Ramos (cell line): ENCODE data around the gene GAGE13.
"Not testable (repeated sequence)": the region's sequence is repeated elsewhere in the genome, so short reads cannot be mapped to it uniquely, and the experiment has no call there.

Source experiments
- in situ Hi-C: fragments of 300-500 bp; cut with MboI; formaldehyde crosslinking; loops from one replicate; pipeline ENCODE4 v1.14.3; 2022; ENCODE audit warnings: low sequenced_read_pairs; ENCODE audit not compliant: unreplicated experiment

GAGE13 gene, protein sequence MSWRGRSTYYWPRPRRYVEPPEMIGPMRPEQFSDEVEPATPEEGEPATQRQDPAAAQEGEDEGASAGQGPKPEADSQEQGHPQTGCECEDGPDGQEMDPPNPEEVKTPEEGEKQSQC

DNA sequence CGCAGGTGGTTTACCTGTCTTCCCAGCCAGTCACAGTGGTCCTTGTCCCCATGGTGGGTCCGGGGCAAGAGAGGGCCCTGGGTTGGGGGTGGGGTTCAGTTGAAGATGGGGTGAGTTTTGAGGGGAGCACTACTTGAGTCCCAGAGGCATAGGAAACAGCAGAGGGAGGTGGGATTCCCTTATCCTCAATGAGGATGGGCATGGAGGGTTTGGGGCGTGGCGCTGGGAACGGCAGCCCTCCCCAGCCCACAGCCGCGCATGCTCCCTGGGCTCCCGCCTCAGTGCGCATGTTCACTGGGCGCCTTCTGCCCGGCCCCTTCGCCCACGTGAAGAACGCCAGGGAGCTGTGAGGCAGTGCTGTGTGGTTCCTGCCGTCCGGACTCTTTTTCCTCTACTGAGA is at the start of gene GAGE13:
GAGE13 (plus strand) TSS at position 301 of the 400 bp plus-strand sequence. CDS start 1,156 bp downstream, outside the sequence.
- in situ Hi-C loops = not testable (repeated sequence)

DNA sequence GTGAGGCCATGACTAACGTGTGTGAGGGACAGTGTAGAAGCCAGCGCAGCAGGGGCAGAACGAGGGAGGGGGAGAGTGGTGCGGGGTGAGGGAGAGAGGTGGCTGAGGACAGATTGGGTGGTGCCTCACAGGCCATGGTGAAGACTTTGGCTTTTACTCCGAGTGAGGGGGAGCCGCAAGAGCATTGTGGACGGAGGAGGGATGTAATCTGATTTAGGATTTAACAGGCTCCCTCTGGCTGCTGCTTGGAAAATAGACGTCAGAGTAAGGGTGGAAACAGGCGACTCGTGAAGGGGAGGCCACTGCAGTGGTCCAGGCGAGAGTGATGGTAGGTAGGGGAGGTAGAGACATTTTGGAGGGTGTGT is 48.8 kb upstream of the GAGE13 start:
- in situ Hi-C loops = no loop called here

DNA sequence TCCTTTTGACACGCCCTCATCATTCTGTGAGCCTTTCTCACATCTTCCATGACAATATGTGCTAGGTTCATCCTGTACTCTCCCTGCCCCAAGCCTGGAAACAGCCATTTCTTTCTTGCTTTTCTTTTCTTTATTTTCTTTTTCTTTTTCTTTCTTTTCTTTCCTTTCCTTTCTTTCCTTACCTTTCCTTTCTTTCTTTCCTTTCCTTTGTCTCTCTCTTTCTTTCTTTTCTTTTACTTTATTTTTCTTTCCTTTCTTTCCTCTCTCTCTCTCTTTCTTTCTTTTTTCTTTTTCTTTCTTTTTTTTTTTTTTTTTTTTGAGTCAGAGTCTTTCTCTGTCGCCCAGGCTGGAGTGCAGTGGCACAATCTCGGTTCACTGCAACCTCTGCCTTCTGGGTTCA is 47.2 kb upstream of the GAGE13 start:
- in situ Hi-C loops = no loop called here

DNA sequence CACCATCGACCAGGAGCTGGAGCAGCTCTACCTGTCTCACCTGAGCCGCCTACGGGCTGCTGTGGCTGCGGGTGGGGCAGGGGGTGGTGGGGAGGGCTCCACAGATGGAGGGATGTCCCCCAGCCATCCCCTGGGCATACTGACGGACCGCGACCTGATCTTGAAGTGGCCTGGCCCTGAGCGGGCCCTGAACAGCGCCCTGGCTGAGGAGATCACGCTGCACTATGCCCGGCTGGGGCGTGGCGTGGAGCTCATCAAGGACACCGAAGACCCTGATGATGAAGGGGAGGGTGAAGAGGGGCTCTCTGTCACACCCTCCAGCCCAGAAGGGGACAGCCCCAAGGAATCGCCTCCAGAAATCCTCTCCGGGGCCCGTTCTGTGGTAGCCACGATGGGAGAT is 45.2 kb upstream of the GAGE13 start:
- in situ Hi-C loops = no loop called here

DNA sequence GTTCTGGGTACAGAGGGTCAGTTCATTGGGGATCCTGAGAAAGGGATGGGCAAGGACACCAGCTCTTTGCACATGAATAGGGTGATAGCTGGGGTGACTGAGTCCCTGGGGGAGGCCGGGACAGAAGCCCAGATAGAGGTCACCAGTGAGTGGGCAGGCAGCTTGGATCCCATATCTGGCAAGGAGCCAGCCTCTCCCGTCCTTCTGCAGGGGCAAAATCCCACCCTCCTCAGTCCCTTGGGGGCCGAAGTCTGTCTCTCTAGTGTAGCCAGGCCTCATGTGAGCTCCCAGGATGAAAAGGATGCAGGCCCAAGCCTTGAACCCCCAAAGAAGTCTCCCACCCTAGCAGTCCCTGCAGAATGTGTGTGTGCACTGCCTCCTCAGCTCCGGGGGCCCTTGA is 44.8 kb upstream of the GAGE13 start:
- in situ Hi-C loops = no loop called here

DNA sequence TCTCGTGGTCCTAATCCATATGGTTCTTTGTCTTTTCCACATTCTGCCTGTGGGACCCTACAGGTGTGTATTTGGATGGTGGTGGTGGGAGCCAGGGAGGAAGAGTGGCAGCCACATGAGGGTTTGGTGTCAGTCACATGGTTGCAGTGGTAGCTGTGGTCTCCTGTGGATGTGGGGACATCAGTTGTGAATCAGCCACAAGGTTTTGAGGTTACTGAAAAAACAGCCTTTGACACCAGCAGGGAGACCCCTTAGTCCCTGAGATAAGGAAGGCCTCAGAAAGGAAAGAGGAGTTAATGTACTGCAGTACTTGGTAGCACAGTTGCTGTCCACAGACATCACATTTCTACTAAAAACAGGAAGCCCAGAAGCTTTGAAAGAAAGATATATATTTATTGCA is 43.7 kb upstream of the GAGE13 start:
- in situ Hi-C loops = no loop called here

DNA sequence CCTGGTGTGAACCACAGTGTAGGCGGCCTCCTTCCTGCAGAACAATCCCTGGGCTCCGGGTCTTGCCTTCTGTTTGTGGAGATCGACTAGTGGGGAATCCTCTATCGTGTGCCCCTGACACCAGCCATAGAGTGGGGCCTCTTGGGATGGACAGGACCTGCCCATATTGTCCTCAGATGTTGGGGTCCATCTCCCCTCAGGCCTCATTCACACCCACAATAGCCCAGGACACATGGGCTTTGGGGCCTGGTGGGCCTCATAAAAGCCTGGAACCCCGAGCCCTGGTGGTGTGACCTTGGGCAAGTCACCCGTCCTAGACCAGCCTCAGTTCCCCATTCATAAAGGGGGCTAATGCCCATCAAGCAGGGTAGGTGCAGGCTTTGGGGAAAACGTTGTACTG is 41.2 kb upstream of the GAGE13 start:
- in situ Hi-C loops = no loop called here

DNA sequence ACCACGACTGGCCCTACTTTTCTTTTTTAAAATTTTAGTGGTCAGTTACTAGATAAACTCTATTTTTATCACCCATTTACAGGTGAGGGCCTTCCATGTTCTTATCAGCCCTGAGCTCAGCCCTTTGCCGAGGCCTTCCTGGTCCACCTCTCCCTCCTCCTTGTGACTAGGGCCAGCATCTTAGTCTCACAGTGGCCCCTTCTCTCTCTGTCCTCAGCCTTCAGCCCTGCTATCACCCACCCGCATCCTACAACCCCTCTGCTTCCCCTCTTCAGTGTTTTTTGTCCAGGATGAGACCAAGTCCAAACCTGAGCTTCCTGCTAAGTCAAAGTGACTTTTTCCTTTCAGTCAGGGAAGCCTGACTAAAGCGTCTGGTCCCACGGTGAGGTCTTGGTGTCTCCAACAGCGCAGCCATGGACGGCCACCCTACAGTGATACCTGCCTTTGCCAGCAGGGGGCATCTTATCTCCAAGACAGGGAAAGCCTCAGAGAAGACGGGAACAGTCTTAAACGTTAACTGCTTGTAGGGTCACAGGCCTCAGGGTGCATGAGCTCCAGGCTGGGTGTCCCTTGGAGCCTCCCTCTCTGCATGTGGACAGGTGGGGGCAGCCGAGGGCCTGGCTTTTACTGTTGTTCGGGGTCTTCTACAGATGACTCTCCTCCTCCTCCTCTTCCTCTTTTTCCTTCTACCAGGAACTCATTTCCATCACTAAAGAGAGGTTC is 39.6 kb upstream of the GAGE13 start:
- in situ Hi-C loops = no loop called here

DNA sequence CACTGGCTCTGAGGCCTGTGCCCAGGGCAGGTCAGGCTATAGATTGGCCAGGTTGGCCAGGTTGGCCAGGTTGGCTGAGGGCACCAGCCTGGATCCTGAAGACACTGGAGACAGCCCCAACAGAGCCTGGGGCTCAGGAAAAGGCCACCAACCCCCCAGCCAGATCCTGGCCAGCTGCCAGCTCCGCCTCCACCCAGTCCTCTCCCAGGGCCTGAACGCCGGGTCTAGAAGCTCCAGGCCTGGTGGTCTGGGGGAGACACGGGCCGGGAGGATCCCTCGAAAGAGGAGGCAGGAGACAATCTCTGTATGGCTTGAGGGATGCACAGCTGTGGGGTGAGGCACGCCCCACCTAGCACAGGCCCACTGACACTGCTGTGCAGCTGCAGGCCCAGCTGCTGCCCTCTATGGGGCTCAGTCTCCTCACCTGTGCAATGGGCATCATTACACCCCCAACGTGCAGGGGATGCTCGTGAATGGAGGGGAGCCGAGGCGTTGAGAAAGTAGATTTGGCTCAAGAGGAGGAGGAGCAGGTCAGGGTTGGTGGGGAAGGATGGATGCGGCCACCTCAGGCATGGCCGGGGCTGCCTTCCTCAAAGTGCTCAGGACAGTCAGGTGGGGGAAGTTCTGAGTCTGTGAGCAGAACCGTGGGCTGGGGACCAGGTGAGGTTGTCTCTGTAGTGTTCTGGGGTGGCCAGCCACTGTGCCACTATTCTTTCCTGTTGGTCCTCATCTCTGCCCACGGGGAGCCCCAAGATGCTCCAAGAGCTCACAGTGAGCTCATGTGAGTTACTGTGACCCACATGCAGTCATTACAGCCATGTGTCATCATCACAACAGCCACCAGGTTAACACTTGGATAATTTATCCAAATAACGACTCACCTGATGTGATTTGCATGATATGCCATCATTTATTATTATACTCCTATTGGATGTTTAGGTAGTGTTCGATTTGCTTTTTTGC is 38.7 kb upstream of the GAGE13 start:
- in situ Hi-C loops = no loop called here

DNA sequence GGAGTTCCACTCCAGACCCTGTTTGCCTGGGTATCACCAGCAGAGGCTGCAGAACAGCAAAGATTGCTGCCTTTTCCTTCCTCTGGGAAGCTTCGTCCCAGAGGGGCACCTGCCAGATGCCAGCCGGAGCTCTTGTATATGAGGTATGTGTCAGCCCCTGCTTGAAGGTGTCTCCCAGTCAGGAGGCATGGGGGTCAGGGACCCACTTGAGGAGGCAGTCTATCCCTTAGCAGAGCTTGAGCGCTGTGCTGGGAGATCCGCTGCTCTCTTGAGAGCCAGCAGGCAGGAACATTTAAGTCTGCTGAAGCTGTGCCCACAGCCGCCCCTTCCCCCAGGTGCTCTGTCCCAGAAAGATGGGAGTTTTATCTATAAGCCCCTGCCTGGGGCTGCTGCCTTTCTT is 32.1 kb upstream of the GAGE13 start:
- in situ Hi-C loops = not testable (repeated sequence)

DNA sequence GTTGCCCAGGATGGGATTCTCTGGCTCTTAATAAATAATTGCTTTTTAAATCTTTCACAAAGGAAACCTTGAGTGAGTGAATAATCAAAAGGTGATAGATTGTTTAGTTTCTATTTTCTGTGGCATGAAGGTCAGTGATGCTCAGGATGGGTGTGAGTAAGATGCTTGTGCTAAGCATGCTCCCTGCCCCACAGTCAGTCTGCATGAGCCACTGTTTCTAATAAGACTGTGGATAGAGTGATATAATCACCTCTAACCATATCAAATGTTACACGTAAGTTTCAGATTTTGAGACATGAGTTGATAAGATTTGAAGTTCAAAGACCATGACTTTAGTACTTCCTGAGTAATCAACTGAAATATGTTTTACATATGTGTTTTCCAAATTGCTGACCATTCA is 30.7 kb upstream of the GAGE13 start:
- in situ Hi-C loops = no loop called here

DNA sequence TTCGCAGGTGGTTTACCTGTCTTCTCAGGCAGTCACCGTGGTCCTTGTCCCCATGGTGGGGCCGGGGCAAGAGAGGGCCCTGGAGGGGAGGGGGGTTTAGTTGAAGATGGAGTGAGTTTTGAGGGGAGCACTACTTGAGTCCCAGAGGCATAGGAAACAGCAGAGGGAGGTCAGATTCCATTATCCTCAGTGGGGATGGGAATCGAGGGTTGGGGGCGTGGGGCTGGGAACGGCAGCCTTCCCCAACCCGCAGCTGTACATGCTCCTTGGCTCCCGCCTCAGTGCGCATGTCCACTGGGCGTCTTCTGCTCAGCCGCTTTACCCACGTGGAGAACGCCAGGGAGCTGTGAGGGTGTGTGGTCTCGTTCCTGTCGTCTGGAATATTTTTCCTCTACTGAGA is 28.0 kb upstream of the GAGE13 start, which contains the start of gene GAGE10:
GAGE10 (plus strand) TSS at position 301 of the 400 bp plus-strand sequence. CDS start 1,214 bp downstream, outside the sequence.
- in situ Hi-C loops = no loop called here

DNA sequence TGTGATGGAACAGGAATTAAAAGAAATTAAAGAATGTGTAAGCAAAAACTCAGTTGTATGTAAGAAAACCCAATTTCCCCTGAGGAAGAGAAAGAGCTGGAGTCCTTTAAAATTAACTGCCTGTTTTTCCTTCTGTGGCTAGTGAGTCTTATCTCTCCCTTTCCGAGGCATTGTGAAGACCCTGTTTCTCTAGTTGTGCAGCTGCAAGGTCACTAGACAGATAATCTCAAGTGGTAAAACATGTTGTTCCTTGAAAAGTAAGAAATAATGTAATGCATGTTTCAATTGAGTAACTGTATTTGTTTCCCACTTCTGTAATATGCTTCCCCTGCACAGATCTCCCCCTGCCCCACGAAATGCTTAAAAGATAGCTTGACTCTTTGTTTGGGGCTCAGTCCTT is 23.6 kb upstream of the GAGE13 start:
- in situ Hi-C loops = not testable (repeated sequence)

DNA sequence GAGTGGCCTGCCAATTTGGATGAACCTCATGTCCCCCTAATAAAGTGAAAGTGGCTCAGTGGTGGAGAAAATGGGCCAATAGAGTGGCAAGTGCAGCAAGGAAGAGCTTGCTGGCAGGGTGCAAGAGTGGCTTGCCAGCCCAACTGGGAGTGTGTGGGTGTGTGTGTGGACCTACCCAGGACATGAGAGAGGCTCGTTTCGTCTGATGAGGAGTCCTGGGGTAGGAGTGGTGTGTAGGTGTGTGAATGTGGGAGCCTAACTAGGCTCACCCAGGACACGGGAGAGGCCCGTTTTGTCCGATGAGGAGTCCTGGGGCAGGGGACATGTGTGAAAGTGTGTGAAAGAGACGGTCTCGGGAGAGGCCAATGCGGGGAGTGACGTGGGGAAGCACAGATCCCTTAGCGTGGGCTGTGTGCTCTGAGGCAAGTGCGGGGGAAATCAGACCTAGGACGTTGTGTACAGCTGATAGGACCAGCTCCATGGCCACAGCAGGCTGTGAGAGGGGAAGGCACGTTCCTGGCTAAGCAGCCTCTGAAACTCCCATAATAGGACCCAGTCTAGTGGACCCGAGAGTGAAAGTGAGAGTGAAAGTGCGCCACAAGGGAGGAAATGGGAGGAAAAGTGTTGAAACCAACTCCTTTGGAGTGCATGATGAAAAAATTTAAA is 22.6 kb upstream of the GAGE13 start:
- in situ Hi-C loops = no loop called here

DNA sequence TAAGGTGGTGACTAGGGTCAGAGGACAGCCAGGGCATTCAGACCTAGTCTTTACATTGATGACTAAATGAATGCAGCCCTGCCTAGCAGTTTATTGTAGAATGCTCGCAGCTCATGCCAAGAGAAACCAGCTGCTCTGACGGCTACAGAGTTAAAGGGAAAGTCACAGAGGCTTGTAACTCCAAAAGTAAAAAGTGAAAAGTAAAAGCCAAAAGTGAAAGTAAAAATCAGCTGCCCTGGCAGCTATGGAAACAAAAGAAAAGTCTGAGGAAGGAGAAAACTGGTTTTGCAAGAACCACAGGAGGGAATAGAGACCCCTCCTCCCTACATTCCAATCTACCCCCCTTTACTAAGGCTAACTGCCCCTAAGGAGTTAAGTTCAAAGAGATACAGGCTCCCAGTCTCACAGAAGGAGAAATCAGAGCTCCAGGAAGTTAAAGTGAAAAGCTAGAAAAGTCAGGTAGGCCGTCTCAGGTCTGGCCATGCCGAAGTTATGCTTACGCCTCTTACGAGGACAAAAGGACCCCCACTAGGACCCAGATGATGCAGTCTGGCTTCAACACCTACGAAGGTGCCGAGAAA is 21.9 kb upstream of the GAGE13 start:
- in situ Hi-C loops = no loop called here

DNA sequence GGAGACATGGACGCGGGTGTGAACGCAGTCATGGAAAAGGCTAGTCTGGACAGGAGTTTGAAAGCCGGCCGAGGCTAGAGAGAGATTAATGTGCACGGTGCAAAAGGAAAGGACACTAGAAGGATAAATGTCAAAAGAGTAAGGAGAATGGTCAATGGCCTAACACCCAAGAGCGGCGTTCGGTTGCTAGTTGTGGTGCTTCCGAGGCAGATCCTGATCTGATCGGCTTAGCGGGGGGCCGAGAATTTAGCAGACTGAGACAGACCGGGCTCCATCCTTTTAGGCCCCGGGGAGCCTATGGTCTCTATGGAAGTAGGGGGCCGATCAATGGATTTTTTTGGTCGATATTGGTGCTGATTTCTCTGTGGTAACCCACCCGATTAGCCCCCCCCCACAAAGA is 21.0 kb upstream of the GAGE13 start:
- in situ Hi-C loops = no loop called here

DNA sequence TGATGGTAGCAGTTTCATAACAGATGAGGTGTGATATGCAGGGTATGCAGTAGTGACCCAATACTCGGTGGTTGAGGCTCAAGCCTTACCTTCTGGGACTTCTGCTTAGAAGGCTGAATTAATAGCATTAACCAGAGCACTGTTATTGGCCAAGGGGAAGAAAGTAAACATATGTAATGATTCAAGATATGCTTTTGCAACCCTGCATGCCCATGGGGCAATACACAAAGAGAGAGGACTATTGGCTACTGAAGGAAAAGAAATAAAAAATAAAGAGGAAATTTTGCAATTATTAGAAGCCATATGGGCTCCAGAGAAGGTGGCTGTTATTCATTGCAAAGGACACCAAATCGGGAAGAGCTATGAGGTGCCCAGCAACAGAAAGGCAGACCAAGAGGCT is 19.2 kb upstream of the GAGE13 start:
- in situ Hi-C loops = no loop called here

DNA sequence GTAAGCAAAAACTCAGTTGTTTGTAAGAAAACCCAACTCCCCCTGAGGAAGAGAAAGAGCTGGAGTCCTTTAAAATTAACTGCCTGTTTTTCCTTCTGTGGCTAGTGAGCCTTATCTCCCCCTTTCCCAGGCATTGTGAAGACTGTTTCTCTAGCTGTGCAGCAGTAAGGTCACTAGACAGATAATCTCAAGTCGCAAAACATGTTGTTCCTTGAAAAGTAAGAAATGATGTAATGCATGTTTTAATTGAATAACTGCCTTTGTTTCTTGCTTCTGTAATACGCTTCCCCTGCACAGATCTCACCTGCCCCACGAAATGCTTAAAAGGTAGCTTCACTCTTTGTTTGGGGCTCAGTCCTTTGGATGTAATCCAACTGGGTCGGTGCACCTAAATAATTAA is 15.3 kb upstream of the GAGE13 start:
- in situ Hi-C loops = no loop called here

DNA sequence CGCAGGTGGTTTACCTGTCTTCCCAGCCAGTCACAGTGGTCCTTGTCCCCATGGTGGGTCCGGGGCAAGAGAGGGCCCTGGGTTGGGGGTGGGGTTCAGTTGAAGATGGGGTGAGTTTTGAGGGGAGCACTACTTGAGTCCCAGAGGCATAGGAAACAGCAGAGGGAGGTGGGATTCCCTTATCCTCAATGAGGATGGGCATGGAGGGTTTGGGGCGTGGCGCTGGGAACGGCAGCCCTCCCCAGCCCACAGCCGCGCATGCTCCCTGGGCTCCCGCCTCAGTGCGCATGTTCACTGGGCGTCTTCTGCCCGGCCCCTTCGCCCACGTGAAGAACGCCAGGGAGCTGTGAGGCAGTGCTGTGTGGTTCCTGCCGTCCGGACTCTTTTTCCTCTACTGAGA is 9.6 kb upstream of the GAGE13 start, which contains the start of gene GAGE12J:
GAGE12J (plus strand) TSS at position 301 of the 400 bp plus-strand sequence. CDS start 1,157 bp downstream, outside the sequence.
- in situ Hi-C loops = not testable (repeated sequence)

DNA sequence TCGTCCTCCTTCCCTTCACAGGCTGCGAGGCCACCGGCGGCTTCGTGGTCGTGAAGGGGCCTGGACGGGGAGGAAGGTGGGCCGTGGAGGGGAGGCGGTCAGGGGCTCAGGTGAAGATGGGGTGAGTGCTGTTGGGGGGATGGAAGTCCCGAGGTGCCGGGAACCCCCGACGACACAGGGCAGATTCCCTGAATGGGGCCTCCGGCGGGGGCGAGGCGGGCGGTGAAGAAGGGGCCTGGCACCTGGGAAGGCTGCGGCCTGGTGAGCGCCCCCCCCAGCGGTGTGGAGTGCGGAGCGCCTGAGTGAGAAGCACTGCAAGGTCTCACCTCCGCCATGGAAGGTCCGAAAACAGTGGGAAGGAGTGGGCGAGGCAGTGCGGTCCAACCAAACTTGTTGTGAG is 9.1 kb upstream of the GAGE13 start:
- in situ Hi-C loops = not testable (repeated sequence)
